KG1 (cell line): ENCODE results near the gene ADRM1.

Source experiments
- DNase-seq: peaks from one replicate; lab custom pipeline; 2025; lab: John Stamatoyannopoulos, UW

The ADRM1 gene

DNA sequence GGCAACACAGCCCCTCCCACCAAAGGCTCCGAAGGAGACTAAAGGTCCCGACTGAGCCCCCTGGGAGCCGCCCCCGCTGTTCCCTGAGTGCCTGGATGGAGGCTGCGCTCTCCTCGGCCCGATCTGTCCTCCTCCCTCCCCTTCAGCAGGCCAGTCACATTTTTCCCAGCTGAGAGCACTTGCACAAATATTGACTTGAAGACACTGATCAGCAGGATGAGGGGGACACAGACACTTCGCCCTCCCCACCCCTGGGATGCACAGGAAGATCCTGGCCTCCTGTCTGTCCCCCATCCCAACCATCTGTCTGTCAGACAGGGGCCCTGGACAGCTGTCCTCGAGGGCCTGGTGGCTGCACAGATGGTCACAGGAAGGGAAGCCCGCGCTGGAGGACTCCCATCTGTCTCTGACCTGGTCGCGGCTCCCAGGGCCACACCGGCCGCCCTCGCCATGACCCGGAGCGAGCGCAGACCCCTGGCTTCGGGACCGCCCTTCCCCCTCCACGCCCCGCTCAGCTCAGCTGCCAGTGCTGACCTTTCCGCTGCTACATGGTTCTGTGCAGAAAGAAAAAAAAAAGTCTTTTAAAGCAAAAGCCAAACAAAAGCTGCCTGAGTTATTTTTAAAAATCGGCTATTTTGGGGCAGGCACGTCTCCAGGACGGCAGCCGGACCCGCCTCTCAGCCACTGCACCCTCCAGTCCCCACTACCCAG lies 53.2 kb downstream of the ADRM1 start:
- no peak for DNase-seq

DNA sequence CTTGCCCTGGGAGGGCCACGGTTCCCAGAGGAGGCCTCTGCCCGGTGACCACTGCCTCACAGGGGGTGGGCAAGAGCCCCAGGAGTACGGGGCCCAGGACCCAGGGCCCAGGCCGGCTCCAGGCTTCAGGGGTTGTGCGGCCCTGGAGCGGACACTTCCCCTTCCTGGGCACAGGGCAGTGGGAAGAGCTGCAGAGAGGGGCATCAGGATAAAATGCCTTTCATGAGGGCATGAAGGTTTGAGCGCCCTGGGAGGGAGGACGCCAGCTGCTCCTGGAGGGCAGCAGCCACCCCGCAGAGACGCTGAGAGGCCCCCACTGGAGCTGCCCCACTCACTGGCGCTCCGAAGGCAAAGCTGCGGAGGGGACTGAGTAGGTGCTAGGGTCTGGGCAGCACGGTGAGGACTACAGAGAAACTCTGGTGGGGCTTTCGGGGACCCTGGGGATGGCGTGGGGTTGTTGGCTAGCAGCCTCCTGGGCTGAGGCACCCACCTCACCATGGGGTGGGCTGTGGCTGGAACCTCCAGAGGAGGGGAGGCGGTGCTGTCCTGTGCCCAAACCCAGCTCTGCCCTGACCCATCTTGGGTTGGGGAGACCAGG lies 53.9 kb downstream of the ADRM1 start:
- DNase-seq: no peak

DNA sequence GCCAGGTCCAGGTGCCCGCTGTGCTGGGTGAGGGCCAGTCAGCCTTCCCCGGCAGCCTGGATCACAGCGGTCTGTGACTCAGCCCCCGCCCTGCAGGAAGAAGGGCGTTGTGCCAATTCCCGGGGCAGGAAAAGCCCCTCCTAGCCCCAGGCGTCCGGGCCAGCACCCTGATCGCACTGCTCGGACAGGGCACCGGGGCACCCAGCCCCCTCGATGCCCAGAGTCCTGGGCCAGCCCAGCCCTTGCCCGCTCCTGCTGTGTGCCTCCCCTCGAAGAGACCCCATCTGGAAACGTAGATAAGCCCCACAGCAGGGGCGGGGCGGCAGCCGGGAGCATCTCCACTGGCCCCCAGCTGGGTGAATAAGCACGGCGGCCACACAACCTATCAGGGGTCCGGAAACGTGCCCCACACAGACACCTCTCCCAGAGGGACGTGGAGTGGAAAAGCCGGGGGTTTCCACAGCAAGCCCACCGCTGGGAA lies 54.4 kb downstream of the ADRM1 start:
- no peak for DNase-seq

DNA sequence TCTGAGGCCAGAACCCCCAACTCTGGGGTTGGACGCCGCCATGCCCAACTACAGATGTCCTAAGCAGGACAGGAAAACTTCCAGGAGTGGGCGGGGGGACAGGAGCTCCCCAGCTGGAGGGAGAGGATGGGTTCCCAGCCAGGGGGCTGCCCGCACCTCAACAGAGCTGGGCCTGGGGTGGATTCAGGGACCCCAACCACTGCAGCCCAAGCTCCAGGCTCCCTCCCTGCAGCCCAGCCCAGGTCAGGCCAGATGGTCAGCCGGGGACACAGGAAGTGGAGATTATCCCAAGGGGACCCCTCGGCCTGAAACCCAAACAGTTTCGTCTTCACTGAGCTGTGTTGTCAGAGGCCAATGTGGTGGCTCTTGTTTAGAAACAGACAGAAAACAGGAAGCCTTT lies 54.9 kb downstream of the ADRM1 start:
- DNase-seq: no peak
